Cerebellar nuclear complex (tissue), 1 donor: ENCODE results near the gene ZMYND11.
A peak's percentile ranks its signal among the peaks of the same experiment; 100 is the strongest.
"Not testable (repeated sequence)": the region's sequence is repeated elsewhere in the genome, so short reads cannot be mapped to it uniquely, and the experiment has no call there.

Experiments used
- DNase-seq, 2 experiments: peaks; one replicate each; lab custom pipeline; 2025; lab: John Stamatoyannopoulos, UW

The ZMYND11 gene

GRCh38 chr10:244227-244626 is 109.0 kb downstream of the ZMYND11 start:
- no peak for DNase-seq

DNA sequence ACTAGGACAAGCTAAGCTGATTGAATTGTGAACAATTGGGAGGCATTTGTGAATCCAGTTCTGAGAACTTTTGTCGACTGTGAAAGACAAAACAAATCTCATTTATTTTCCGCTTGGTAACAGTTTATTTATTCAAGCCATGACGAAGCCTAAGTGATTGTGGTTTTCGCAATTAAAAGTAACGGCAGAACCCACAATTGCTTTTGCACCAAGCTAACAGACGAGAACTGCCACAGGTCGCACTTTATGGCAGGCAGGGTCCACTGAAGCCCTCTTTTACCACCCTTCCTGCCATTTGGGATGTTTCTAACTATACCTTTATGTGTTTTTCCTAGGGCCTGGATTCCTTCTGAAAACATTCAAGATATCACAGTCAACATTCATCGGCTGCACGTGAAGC is 111.2 kb downstream of the ZMYND11 start:
- no peak for DNase-seq

DNA sequence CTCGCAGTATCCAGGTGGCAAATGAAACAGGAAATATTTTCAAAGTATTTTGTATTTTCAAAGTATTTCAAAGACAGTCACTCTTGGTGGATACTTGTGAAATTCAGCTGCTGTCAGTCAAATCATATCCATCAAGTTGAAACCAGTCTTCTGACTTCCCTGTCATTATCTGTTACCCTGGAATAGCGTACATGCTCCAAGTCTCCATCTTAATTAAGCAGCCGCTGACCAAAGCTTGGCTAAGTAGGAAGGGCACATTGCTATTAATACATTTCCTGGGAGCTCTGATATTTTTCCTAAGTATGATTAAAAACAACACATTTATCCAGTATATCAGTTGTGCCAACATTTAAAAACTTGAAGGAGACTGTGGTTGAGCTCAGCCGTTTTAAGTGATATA is 112.2 kb downstream of the ZMYND11 start:
- DNase-seq = no peak

- DNase-seq = no peak
These were observed 113.1 kb downstream of the ZMYND11 start for GRCh38 chr10:248307-248706.

- peak in 1 of 2 experiments; percentile 49 for DNase-seq
These were observed 116.8 kb downstream of the ZMYND11 start for GRCh38 chr10:251982-252582.

DNA sequence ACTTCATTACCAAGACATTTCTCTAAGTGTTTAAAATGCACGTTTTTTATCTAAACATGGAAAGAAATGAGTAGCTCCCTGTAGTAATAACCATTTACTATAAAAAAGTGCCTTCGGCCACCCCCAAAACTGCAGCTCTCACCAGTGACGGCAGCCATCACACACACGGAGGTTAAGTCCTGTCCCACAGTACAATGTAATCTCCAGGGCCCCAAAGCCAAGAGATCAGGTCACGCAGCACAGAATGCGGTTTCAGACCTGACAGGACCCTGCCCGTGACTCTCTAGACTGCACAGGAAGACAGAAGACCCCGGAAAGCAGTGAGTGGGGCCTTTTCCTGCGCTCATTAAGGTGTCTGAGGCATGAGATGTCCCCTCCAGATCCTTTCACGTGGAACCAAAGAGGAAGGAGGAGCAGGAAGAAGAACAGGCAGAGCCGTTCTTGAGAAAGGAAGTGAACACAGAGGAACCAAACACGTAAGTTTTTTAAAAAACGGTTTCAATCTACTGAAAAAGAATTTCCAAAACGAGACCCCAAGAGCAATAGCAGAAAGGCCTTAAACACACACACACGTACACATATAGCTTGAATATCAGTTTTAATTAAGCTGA is 125.7 kb downstream of the ZMYND11 start:
- no peak for DNase-seq

DNA sequence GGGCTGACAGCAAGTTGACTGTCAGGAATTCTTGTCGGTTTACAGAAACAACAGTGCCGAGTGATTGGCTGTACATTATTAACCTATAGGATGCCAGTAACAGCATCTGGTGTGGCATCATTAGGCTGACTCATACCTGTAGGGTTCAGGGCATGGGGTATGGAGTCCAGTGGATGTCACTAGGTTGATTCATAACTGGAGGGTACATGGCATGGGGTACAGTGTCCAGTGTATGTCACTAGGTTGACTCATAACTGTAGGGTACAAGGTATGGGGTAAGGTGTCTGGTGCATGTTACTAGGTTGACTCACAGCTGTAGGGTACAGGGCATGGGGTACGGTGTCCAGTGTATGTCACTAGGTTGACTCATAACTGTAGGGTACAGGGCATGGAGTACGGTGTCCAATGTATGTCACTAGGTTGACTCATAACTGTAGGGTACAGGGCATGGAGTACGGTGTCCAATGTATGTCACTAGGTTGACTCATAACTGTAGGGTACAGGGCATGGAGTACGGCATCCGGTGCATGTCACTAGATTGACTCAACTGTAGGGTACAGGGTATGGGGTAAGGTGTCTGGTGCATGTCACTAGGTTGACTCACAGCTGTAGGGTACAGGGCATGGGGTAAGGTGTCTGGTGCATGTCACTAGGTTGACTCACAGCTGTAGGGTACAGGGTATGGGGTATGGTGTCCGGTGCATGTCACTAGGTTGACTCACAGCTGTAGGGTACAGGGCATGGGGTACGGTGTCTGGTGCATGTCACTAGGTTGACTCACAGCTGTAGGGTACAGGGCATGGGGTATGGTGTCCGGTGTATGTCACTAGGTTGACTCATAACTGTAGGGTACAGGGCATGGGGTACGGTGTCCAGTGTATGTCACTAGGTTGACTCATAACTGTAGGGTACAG is 129.2 kb downstream of the ZMYND11 start:
- not testable (repeated sequence) for DNase-seq

GRCh38 chr10:265074-265440 is 129.8 kb downstream of the ZMYND11 start:
- not testable (repeated sequence) for DNase-seq

- DNase-seq = not testable (repeated sequence)
These were observed 130.7 kb downstream of the ZMYND11 start for GRCh38 chr10:265816-266588.

DNA sequence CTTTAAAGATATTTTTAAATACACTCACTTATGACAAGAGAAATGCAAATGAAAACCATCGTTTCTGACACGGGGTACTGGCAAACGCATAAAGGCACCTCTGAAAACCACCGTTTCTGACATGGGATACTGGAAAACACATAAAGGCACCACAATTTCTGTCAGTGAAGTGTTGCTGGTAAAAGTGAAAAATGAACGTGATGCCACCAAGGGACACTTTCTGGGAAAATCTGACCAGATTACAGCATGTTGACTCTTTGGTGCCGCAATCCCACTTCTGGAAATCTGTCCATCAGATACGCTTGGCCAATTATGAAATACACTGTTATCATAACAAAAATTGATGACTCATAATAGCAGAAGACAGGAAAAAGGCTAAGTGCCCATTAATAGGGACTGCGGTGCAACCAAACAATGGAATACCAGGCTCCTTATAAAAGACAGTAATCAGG is 131.7 kb downstream of the ZMYND11 start:
- DNase-seq = no peak

GRCh38 chr10:267705-268104 is 132.4 kb downstream of the ZMYND11 start:
- DNase-seq = no peak

- no peak for DNase-seq
These were observed 134.3 kb downstream of the ZMYND11 start for GRCh38 chr10:269440-270074.

DNA sequence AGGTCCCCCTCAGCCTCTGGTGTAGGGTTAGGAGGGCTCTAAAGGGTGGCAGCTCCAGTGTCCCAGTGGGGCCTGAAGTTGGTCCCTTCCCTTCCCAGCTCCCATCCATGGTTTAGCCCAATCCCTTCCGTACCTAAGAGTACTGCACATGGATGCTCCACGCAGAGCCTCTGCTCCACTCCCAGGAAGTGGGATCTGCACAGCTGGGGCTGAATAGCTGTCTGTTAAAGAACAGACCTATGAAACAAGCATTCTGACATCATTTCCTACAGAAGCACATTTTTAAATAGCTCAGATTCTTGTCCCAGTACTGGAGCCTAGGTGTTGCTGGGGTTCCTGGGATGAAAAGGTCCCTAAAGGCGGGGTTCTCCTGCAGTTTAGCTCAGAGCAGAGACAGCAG is 135.9 kb downstream of the ZMYND11 start:
- DNase-seq = no peak

DNA sequence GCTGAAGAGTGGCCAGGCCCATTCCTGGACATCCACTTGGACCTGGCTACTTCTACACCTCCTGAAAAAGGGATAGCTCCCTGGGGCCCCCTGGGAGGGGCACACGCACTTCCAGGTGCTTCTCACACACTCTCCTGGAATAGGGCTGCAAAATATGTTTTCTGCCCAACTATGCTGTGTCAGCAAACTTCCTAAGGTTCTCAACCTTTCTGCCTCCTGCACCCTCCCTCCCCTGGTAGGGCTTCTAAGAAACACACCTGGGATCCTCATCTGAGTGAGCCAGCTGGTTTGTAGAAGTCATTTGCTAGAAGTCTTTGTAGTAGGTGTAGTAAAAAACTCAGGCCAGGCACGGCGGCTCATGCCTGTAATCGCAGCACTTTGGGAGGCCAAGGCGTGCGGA is 136.5 kb downstream of the ZMYND11 start:
- DNase-seq = no peak

GRCh38 chr10:273088-273487 is 137.8 kb downstream of the ZMYND11 start:
- no peak for DNase-seq

DNA sequence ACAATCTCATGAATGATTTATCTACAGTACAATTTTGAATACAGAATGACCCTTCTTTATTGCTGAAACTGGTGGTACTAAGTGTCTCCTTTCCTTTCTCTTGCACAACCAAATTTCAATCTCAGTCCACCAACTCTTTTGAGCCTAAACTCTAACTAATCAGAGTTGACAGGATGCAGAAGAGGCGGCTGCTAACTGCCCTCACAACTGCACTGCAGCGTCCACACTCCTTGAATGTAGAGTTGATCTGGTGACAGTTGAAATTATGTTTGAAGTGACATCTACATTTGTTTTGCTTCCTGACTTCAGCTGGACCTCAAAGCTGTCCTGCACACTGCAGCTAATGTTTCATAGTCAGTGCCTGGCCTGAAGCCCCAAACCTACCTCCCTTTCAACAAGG is 139.6 kb downstream of the ZMYND11 start:
- no peak for DNase-seq

- no peak for DNase-seq
These were observed 140.4 kb downstream of the ZMYND11 start for GRCh38 chr10:275680-276079.

GRCh38 chr10:277963-278362 is 142.7 kb downstream of the ZMYND11 start:
- DNase-seq = no peak

DNA sequence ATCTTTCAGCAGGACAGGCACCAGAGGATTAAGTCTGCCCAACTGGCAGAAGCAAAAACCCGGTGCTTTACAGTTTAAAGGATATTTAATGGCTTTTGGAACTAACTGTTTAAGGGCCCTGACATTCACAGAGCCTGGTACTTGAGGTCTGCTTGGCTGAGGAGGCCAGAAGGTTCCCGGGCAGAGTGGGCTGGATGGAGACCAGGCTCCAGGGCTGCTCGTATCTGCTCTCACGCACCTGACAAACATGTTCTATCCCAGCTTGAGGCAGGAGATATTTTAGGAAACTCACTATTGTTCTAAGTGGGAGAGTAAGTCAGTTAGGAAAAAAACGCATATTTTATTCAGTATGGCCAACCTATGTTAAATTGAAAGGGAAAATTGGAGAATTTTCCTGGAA is 143.5 kb downstream of the ZMYND11 start:
- no peak for DNase-seq

DNA sequence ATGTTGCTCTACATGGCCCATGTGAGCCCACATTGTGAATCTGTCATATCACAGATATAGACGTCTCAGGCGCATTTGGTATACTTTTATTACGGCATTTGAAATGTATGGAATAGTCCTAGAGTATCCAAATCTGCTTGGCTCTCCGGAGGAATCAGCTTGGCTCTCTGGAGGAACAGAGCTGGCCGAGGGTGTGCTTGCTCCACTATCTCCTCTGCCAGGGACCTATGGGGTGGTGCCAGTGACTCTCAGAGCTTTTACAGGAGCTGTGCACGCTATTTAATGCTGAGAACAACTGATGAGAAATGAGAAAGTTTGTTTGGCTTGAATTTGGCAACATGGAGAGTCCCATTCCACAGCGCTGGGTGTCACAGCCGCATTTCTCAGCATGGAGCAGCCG is 144.0 kb downstream of the ZMYND11 start:
- no peak for DNase-seq

DNA sequence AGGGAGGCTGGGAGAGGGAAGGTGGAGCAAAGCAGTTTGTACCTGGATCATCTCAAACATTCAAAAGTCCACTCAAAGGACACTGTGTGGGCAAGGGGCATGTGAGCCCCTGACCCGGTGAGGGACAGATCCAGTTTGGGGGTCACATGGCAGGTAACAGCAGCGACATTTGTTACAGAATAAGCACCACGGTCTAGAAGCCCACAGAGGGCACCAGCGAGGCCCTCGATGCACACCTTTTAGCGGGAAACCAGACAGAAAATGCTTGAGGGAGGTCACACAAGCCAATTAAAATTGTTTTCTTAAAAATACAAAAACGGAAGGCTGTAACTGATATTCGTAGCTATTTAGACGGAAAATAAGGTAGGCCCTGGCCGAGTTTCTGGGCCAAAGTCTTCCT is 144.4 kb downstream of the ZMYND11 start:
- DNase-seq = no peak
